Omental fat pad (tissue), 4 donors: ENCODE data around the gene EFHD2. TPM values are rescaled to one million over a fixed set of nuclear protein-coding genes. Genes with fewer than 3 reads are reported as not detected.

Source experiments
- ATAC-seq: fragments of 150-250 bp; one replicate; pipeline ENCODE4 v1.9.1; 2016; ENCODE audit warnings: mild to moderate bottlenecking, moderate library complexity; ENCODE audit not compliant: low FRiP score
- DNase-seq: peaks from one replicate; pipeline ENCODE4 v3.0.0-alpha.2; 2019; ENCODE audit warnings: low spot score
- CTCF ChIP-seq, 3 donors: fragments of 450-650 bp; IDR thresholded peaks; one replicate each; pipeline ENCODE4 v1.5.1; 2016 to 2017; ENCODE audit warnings: antibody characterized with exemption in 3 of 3, mild to moderate bottlenecking in 3 of 3, moderate library complexity in 2 of 3
- total RNA-seq, 4 donors: library from RNA; depleted of rRNA; stranded (reverse); fragments of >200 nt; gene quantifications; one replicate each; pipeline ENCODE4 v1.1.0, GENCODE V29; 2016

The EFHD2 gene
- total RNA-seq, 4 donors from 2014 or later: 35.6 to 120 (median 54.4) TPM

GRCh38 chr1:15390667-15391066 lies 19.0 kb upstream of the EFHD2 start:
- no peak for DNase-seq
- no peak for TF ChIP-seq CTCF (IDR thresholded peaks at IDR 0.05)

GRCh38 chr1:15391366-15391765 lies 18.3 kb upstream of the EFHD2 start:
- DNase-seq: no peak
- no peak for ATAC-seq
- TF ChIP-seq CTCF (IDR thresholded peaks at IDR 0.05): no peak

More at GRCh38 chr1:15390667-15391066, 19.0 kb upstream of the EFHD2 start:
- no peak for ATAC-seq

GRCh38 chr1:15393475-15394257 lies 16.0 kb upstream of the EFHD2 start:
- ATAC-seq: no peak
- no peak for TF ChIP-seq CTCF (IDR thresholded peaks at IDR 0.05)
- DNase-seq: no peak

- no peak for TF ChIP-seq CTCF (IDR thresholded peaks at IDR 0.05)
- DNase-seq (no peak), ATAC-seq (no peak)
Measured at GRCh38 chr1:15394258-15394690, 15.4 kb upstream of the EFHD2 start.

GRCh38 chr1:15397236-15397635 lies 12.5 kb upstream of the EFHD2 start:
- no peak for ATAC-seq
- no peak for TF ChIP-seq CTCF (IDR thresholded peaks at IDR 0.05)
- no peak for DNase-seq

GRCh38 chr1:15399710-15400109 lies 10.0 kb upstream of the EFHD2 start:
- TF ChIP-seq CTCF (IDR thresholded peaks at IDR 0.05): no peak
- DNase-seq (no peak), ATAC-seq (no peak)

GRCh38 chr1:15400627-15401026 lies 9.1 kb upstream of the EFHD2 start:
- TF ChIP-seq CTCF (IDR thresholded peaks at IDR 0.05): no peak
- DNase-seq: no peak
- no peak for ATAC-seq
